Measurements from ENCODE around the gene UBL7. TPM values are rescaled to one million over a fixed set of nuclear protein-coding genes. Genes with fewer than 3 reads are reported as not detected.

Gene UBL7
- total and polyA plus RNA-seq, 8 donors: 32.7 to 68.3 (median 60.1) TPM

DNA sequence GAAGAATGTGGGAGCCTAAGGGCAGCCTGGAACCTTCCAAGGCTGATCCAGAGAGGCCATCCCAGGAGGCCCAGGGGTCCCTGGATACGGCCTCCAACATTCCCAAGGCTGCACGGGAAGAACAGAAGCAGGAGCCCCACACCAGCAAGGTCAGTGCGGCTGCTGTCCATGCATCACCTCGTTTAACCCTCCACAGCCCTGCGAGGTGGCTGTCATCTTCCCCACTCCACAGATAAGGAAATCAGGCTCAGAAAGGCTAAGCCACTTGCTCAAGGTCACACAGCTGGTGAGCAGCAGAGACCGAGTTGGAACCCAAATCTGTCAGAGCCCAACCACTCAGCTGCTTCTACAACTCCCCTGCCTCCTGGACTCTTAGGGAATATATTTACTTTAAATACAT is 48.8 kb downstream of the UBL7 start:
- intact Hi-C loops (cut with DNase I): no loop called here
- H3K4me1 ChIP-seq: peaks cover 0 to 7% of the 10 kb centered on the region in 2 donors
- H3K27me3 ChIP-seq: no peaks in the 10 kb centered on the region
- H3K4me3 ChIP-seq: no peak overlapping the region
- ATAC-seq (no peak), DNase-seq (no peak)
- no peak overlapping the region for H3K27ac ChIP-seq
- peaks cover 0 to 21% of the 10 kb centered on the region in 2 donors for H3K36me3 ChIP-seq
- H3K9me3 ChIP-seq: no peaks in the 10 kb centered on the region
- TF ChIP-seq, protein P1, sequence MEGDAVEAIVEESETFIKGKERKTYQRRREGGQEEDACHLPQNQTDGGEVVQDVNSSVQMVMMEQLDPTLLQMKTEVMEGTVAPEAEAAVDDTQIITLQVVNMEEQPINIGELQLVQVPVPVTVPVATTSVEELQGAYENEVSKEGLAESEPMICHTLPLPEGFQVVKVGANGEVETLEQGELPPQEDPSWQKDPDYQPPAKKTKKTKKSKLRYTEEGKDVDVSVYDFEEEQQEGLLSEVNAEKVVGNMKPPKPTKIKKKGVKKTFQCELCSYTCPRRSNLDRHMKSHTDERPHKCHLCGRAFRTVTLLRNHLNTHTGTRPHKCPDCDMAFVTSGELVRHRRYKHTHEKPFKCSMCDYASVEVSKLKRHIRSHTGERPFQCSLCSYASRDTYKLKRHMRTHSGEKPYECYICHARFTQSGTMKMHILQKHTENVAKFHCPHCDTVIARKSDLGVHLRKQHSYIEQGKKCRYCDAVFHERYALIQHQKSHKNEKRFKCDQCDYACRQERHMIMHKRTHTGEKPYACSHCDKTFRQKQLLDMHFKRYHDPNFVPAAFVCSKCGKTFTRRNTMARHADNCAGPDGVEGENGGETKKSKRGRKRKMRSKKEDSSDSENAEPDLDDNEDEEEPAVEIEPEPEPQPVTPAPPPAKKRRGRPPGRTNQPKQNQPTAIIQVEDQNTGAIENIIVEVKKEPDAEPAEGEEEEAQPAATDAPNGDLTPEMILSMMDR (IDR thresholded peaks at IDR 0.05): no peak

GRCh38 chr15:74411686-74412085 is 49.3 kb downstream of the UBL7 start:
- DNase-seq (no peak), ATAC-seq (no peak)
- peaks cover 0 to 7% of the 10 kb centered on the region in 2 donors for H3K4me1 ChIP-seq
- peaks cover 0 to 20% of the 10 kb centered on the region in 2 donors for H3K36me3 ChIP-seq
- TF ChIP-seq, protein P1 (IDR thresholded peaks at IDR 0.05): no peak
- intact Hi-C loops (cut with DNase I): no loop called here
- H3K4me3 ChIP-seq: no peak overlapping the region
- no peak overlapping the region for H3K27ac ChIP-seq
- H3K9me3 ChIP-seq: no peaks in the 10 kb centered on the region
- no peaks in the 10 kb centered on the region for H3K27me3 ChIP-seq

GRCh38 chr15:74410502-74410901 is 50.5 kb downstream of the UBL7 start:
- no peaks in the 10 kb centered on the region for H3K9me3 ChIP-seq
- ATAC-seq: no peak
- H3K36me3 ChIP-seq: peaks cover 0 to 16% of the 10 kb centered on the region in 2 donors
- H3K27ac ChIP-seq: no peak overlapping the region
- TF ChIP-seq, protein P1 (IDR thresholded peaks at IDR 0.05): no peak
- H3K4me1 ChIP-seq: peaks cover 0 to 7% of the 10 kb centered on the region in 2 donors
- no peak overlapping the region for H3K4me3 ChIP-seq
- DNase-seq: no peak
- no peaks in the 10 kb centered on the region for H3K27me3 ChIP-seq
- intact Hi-C loops (cut with DNase I): no loop called here

GRCh38 chr15:74409225-74409624 is 51.7 kb downstream of the UBL7 start:
- TF ChIP-seq, protein P1 (IDR thresholded peaks at IDR 0.05): no peak
- peaks cover 0 to 15% of the 10 kb centered on the region in 2 donors for H3K36me3 ChIP-seq
- ATAC-seq (no peak), DNase-seq (no peak)
- no peaks in the 10 kb centered on the region for H3K27me3 ChIP-seq
- H3K4me1 ChIP-seq: peaks cover 0 to under 1% of the 10 kb centered on the region in 2 donors
- intact Hi-C loops (cut with DNase I): no loop called here
- H3K9me3 ChIP-seq: no peaks in the 10 kb centered on the region
- no peak overlapping the region for H3K4me3 ChIP-seq
- no peak overlapping the region for H3K27ac ChIP-seq

DNA sequence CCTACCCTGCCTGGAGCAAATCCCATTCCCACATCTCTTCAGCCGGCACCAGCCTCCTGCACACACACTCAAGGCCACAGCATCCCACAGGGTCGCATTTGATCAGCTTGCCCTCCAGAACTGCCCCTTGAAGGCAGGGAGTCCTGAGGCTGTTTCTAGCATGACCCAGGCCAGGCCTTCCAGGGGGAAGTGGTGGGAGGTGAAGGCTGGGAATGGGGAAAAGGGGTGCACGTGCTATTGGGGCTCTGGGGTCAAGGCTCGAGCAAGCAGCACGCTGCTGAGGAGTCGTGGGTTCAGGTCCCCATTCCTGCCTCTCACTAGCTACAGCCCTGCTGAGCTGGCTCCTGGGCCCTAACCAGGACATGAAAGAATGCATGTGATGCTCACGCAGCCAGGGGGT is 52.1 kb downstream of the UBL7 start:
- TF ChIP-seq, protein P1 (IDR thresholded peaks at IDR 0.05): no peak
- DNase-seq: no peak
- Histone ChIP-seq H3K4me1 (peaks cover 0 to 5% of the 10 kb centered on the region in 2 donors), H3K27ac (no peak overlapping the region), H3K9me3 (no peaks in the 10 kb centered on the region), H3K27me3 (no peaks in the 10 kb centered on the region), H3K4me3 (no peak overlapping the region), H3K36me3 (peaks cover 0 to 14% of the 10 kb centered on the region in 2 donors)
- intact Hi-C loops (cut with DNase I): no loop called here
- no peak for ATAC-seq
